GM19035 (cell line): ENCODE data around the gene CNDP1.

ENCODE experiments used
- ATAC-seq: cut with Tn5 transposase; IDR thresholded peaks from one replicate; pipeline ENCODE4 v1.9.1; 2021; ENCODE audit not compliant: unreplicated experiment

CNDP1 gene

GRCh38 chr18:74579496-74580065, 45.3 kb downstream of the CNDP1 start:
- ATAC-seq, result no peak

DNA sequence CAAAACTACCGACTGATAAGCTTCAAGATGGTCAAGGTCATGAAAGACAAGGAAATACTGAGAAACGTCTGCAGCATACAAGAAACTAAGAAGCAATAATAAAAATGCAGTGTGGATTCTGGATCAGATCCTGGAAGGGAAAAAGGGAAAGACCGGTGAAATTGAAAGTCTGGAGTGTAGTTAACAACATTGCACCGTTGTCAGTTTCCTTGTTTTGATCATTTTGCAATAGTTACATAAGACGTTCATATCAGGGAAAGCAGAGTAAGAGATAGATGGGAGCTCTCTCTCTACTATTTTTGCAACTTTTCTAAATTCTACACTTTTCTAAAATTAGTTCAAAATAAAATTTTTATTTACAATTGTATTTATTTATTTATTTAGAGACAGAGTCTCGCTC, 48.3 kb downstream of the CNDP1 start:
- no peak for ATAC-seq

- ATAC-seq, result no peak
Measured at GRCh38 chr18:74587441-74587840, 53.1 kb downstream of the CNDP1 start.

DNA sequence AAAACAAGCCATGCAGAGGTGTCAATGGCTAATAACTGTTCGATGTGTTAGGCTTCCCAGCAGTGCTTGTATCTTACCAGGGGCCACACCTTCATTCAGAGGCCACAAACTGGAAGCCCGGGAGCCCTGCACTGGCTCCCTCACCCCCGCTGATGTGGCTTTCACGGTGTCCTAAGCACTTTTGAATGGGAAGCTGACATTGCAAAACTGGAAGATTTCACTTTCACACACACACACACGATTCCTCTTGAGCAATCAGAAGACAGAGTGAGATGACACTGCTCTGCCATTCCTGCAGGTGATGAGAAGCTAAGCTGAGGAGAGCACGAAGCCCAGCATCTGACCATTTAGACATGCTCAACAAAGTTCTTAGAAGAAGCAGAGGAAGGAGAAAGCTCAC, 54.7 kb downstream of the CNDP1 start:
- no peak for ATAC-seq

GRCh38 chr18:74589811-74590210, 55.5 kb downstream of the CNDP1 start:
- no peak for ATAC-seq

DNA sequence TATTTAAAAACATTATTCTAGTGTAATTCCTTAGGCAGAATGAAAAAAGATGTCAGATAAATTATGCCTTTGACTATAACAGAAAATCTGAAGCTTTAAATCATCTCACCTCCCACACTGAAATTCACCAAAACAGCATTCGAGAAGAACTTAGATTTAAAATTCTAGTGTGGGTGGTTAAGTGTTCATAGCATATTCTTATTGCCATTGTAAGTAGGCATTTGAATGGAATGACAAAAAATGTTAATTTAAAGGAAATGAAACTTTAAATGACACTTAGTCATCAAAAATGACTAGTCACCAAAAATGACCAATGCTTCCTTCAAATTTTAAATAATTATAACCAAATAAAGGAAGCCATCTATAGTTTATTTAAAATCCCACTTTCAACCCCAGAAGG, 56.4 kb downstream of the CNDP1 start:
- no peak for ATAC-seq

GRCh38 chr18:74595431-74595830, 61.1 kb downstream of the CNDP1 start:
- no peak for ATAC-seq

- ATAC-seq, result peak; percentile 35
Measured at GRCh38 chr18:74597034-74597661, 62.8 kb downstream of the CNDP1 start.

DNA sequence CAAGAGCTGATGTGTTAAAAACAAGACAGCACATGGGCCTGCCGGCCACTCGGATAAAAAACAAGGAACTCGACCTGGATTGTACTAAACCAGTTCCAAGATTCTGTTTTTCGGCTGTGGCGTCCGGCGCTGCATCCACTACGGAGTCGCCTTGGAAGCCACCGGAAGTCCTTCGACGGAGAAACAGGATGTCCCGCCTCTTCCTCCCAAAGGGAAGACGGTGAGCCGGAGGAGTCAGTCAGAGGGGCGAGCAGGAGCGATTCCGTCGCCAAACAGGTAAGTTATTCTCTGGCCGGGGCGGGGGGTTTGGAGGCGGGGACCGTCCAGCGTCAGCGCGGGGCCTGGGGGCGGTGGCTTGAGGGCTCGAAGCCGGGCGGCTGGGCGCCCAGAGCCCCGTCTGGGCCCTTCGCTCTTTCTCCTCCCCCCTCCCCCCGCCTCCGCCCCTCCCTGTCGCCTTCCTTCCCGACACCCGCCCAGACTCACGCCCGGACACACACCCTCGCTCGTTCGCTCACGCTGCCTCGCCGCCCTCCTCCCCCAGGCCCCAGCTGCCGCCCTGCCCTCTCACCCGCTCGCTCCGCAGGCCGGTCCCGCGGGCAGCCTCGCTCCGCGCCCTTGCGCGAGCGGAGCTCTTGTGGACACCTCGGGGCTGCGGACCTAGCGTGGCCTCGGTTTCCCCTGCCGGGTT, 63.5 kb downstream of the CNDP1 start, which contains the start of gene ZNF407:
Gene ZNF407, plus strand, starts transcription at position 209 of the 688 bp plus-strand sequence. CDS start 33,150 bp downstream, outside the sequence.
- ATAC-seq, result peak; percentile 78

- ATAC-seq, result peak; percentile 62
Measured at GRCh38 chr18:74598350-74599001, 64.2 kb downstream of the CNDP1 start.

DNA sequence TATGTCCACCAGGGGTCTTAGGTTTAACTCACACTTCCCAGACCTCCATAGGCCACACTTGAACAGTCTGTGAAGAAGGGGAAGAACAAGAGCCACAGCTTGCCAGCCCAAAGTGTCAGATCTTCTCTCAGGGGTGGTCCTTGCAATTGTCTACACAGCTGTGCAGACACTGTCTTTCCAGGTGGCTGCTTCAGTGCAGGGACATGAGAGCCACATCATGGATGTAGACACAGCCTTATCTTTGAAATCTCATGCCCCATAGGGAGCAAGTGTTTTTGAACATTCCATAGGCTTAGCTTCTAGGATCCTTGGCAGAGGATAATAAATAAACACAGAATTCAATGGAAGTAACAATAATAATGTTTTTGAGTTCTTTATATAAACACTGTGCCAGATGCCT, 70.1 kb downstream of the CNDP1 start:
- no peak for ATAC-seq

GRCh38 chr18:74604774-74605173, 70.5 kb downstream of the CNDP1 start:
- no peak for ATAC-seq

- no peak for ATAC-seq
Measured at GRCh38 chr18:74608681-74609080, 74.4 kb downstream of the CNDP1 start.

GRCh38 chr18:74609535-74609934, 75.2 kb downstream of the CNDP1 start:
- ATAC-seq, result no peak

- no peak for ATAC-seq
Measured at GRCh38 chr18:74610051-74610615, 75.8 kb downstream of the CNDP1 start.

- no peak for ATAC-seq
Measured at GRCh38 chr18:74610860-74611259, 76.6 kb downstream of the CNDP1 start.

- no peak for ATAC-seq
Measured at GRCh38 chr18:74611765-74612164, 77.5 kb downstream of the CNDP1 start.

DNA sequence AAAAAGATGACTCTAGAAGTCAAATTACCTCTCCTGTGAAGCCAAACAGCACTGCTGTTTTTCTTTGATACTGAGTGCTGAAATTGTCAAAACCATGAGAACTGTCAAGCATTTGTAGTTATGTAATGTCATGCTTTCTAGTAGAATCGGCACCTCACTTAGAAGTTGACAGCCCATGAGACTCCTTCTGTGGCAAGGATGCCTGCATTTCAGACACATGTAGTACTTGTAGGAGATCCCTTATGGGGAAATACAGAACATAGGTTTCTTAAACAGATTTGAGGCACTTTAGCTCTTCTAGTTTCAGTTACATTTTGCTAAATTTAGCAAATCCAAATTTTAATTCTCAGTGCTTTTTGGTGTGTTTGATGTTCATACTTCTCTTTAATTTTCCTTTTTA, 79.1 kb downstream of the CNDP1 start:
- ATAC-seq, result no peak

GRCh38 chr18:74616494-74616893, 82.2 kb downstream of the CNDP1 start:
- no peak for ATAC-seq

- no peak for ATAC-seq
Measured at GRCh38 chr18:74617486-74617885, 83.2 kb downstream of the CNDP1 start.

DNA sequence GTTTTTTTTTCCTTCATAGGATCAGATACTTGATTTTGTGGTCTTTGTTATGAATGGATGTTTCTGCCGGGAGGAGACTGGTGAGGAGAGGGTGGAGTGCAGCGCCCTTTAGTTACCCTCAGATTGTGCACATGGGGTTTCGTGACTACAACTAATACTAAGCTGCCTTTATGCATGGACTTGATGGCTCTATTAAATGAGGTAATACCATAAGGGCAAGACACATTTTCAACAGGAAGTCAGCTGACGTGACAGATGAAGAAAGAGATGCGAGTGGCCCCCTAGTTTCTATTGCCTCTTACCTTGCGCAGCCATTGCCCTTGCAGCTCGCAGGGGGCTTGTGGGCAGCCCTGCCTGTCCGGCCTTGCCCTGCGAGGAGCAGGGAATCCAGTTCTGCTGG, 87.8 kb downstream of the CNDP1 start:
- ATAC-seq, result no peak
